Osteoblast (primary cell): ENCODE measurements around the gene H2AZ1. TPM values are rescaled to one million over a fixed set of nuclear protein-coding genes. Genes with fewer than 3 reads are reported as not detected.

ENCODE experiments used
- DNase-seq: peaks from one replicate; pipeline ENCODE4 v3.0.0; 2011; ENCODE audit warnings: low spot score, mixed read lengths; ENCODE audit not compliant: insufficient read length; ENCODE audit errors: missing footprints
- H2AFZ ChIP-seq: 2 replicates; pipeline ENCODE4 v1.6.0; 2011; ENCODE audit warnings: mild to moderate bottlenecking, low read length
- H3K27ac ChIP-seq: 2 replicates; pipeline ENCODE4 v1.5.1; 2011; ENCODE audit warnings: mild to moderate bottlenecking, low read depth, low read length, moderate library complexity
- H3K27me3 ChIP-seq: 2 replicates; pipeline ENCODE4 v1.6.0; 2012; ENCODE audit warnings: mild to moderate bottlenecking, control low read depth, inconsistent platforms, low read length, moderate library complexity; ENCODE audit not compliant: insufficient read depth
- H3K36me3 ChIP-seq: 2 replicates; pipeline ENCODE4 v1.5.1; 2011; ENCODE audit warnings: mild to moderate bottlenecking, low read length, control low read depth, moderate library complexity; ENCODE audit not compliant: insufficient read depth
- H3K4me1 ChIP-seq: 2 replicates; pipeline ENCODE4 v1.5.1; 2011; ENCODE audit warnings: mild to moderate bottlenecking, low read length, control low read depth, moderate library complexity; ENCODE audit not compliant: insufficient read depth
- H3K4me2 ChIP-seq: 2 replicates; pipeline ENCODE4 v1.6.0; 2011; ENCODE audit warnings: mild to moderate bottlenecking, low read length; ENCODE audit not compliant: insufficient read depth
- H3K4me3 ChIP-seq: fragments of 200-600 bp; sonication (generic); 3 replicates; pipeline ENCODE4 v1.5.1; 2012; ENCODE audit warnings: mild to moderate bottlenecking, low read length, inconsistent platforms; ENCODE audit not compliant: insufficient read depth
- H3K79me2 ChIP-seq: 2 replicates; pipeline ENCODE4 v1.6.0; 2012; ENCODE audit warnings: mild to moderate bottlenecking, low read length, control low read depth, inconsistent platforms; ENCODE audit not compliant: insufficient read depth
- H3K9me3 ChIP-seq: 2 replicates; pipeline ENCODE4 v1.5.1; 2011; ENCODE audit warnings: low read depth, low read length, control low read depth
- H4K20me1 ChIP-seq: 2 replicates; pipeline ENCODE4 v1.6.0; 2012; ENCODE audit warnings: mild to moderate bottlenecking, low read length, control low read depth; ENCODE audit not compliant: insufficient read depth
- CTCF ChIP-seq: IDR thresholded peaks from 2 replicates; pipeline ENCODE4 v1.5.1; 2011; ENCODE audit warnings: mild to moderate bottlenecking, low read depth, low read length, moderate library complexity; ENCODE audit errors: extremely low read depth
- total RNA-seq: library from RNA; depleted of rRNA; stranded (reverse); fragments of >200 nt; gene quantifications from 2 replicates; pipeline ENCODE4 v1.2.3, GENCODE V29; 2012

H2AZ1 gene
- total RNA-seq, 1 donor: 94.8 TPM

- Histone ChIP-seq H3K4me1 (peaks cover 35% of the 10 kb centered on the region), H3K4me2 (peak within 1 kb of the TSS; percentile 81), H3K79me2 (peaks cover 66% of the 10 kb centered on the region), H3K27ac (peak within 1 kb of the TSS; percentile 72), H3K36me3 (peaks cover 6% of the 10 kb centered on the region), H3K9me3 (no peaks in the 10 kb centered on the region), H3K4me3 (peak within 1 kb of the TSS; percentile 89), H4K20me1 (peaks cover 26% of the 10 kb centered on the region), H2AFZ (peak within 1 kb of the TSS; percentile 96), H3K27me3 (no peaks in the 10 kb centered on the region)
- DNase-seq: peak; percentile 95
- no peak for TF ChIP-seq CTCF
Measured at GRCh38 chr4:99946356-99947189, 3.5 kb downstream of the H2AZ1 start, which contains the start of gene DNAJB14. TSS of gene DNAJB14 (minus strand) at chr4:99946618. CDS start at chr4:99946571, 47 bp downstream.

DNA sequence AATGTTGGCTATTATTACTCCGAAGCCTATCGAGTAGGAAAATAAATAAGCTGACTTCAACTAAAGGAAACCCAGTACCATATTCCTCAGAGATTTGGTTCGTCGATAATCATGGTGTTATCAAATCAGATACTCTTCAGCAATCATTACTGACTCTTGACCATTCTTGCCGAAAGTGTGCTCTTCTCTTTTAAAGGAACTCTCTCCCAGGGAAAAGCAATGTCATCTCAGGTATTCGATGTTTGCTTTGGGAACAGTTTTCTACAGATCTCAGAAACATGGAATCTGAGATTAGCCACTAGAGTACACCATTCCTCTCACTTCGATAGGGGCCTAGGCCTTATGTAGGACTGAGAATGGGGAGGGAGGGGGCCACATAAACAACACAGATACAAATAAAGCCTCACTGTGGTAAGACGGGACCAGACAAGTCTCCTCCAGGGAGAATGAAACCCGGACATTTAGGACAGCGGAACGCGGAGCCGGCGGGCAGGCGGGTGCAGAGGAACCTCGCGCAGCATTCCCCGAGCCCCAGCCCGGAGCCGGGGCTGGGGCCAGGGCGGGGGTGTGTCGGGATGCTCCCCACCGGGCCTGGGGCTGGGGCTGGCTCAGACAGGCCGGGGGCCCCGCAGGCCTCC lies 4.2 kb downstream of the H2AZ1 start:
- Histone ChIP-seq H3K27ac (peak overlapping the region; percentile 72), H3K4me2 (peak overlapping the region; percentile 81), H3K4me3 (peak overlapping the region; percentile 89), H3K9me3 (no peaks in the 10 kb centered on the region), H3K4me1 (peaks cover 31% of the 10 kb centered on the region), H3K79me2 (peaks cover 70% of the 10 kb centered on the region), H2AFZ (peak overlapping the region; percentile 96), H3K36me3 (peaks cover 6% of the 10 kb centered on the region), H4K20me1 (peaks cover 26% of the 10 kb centered on the region), H3K27me3 (no peaks in the 10 kb centered on the region)
- peak; percentile 7 for TF ChIP-seq CTCF
- peak; percentile 90 for DNase-seq

DNA sequence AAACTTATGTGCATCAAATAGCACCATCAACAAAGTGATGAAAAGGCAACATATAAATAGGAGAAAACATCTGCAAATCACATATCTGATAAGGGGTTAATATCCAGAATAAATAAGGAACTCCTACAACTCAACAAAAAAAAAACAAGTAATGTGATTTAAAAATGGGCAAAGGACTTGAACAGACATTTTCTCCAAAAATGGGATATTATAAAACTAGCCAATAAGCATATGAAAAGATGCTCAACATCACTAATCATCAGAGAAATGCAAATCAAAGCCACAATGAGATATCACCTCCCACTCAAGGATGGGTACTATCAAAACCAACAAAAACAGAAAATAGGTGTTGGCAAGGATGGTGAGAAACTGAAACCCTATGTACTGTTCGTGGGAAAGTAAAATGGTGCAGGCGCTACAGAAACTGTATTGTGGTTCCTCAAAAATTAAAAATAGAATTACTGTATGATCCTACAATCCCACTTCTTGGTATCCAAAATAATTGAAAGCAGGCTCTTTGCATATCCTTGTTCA lies 6.1 kb downstream of the H2AZ1 start:
- Histone ChIP-seq H3K4me3 (no peak overlapping the region), H3K9me3 (no peaks in the 10 kb centered on the region), H3K4me1 (peaks cover 29% of the 10 kb centered on the region), H3K27ac (no peak overlapping the region), H3K79me2 (peaks cover 76% of the 10 kb centered on the region), H3K27me3 (no peaks in the 10 kb centered on the region), H2AFZ (no peak overlapping the region), H4K20me1 (peaks cover 23% of the 10 kb centered on the region), H3K4me2 (no peak overlapping the region), H3K36me3 (peaks cover 6% of the 10 kb centered on the region)
- no peak for TF ChIP-seq CTCF
- DNase-seq: no peak

DNA sequence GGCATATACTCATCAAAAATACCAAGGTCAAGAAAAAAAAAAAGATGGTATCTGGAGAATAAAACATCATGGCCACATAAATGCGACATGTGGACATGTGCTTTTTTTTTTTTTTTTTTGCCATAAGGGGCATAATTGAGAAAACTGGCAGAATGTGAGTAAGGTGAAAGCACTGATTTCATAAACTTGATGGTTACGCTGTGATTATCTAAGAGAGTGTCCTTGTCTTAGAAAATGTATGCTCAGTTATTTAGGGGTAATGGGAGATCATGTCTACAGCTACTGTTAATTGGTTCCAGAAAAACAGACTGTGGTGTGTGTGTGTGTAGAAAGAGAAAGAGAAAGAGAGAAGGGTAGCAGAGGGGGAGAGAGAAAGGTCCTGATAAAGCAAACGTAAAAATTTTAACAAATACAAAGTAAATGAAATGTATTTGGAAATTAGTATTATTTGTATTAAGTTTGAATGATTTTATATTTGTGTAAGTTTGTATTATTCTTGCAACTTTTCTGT lies 11.8 kb downstream of the H2AZ1 start:
- peak; percentile 31 for DNase-seq
- H3K36me3 ChIP-seq: peaks cover 12% of the 10 kb centered on the region
- H3K27ac ChIP-seq: no peak overlapping the region
- no peaks in the 10 kb centered on the region for H3K4me1 ChIP-seq
- H3K4me3 ChIP-seq: no peak overlapping the region
- H3K4me2 ChIP-seq: no peak overlapping the region
- no peak overlapping the region for H2AFZ ChIP-seq
- H3K9me3 ChIP-seq: peaks cover 3% of the 10 kb centered on the region
- no peak for TF ChIP-seq CTCF
- peaks cover 18% of the 10 kb centered on the region for H4K20me1 ChIP-seq
- no peaks in the 10 kb centered on the region for H3K27me3 ChIP-seq
- peaks cover 90% of the 10 kb centered on the region for H3K79me2 ChIP-seq
